RWPE2 (cell line): Measurements from ENCODE around the gene RTN4IP1.

ENCODE experiments used
- ATAC-seq: fragments of 200-7000 bp; cut with Tn5 transposase; 3 replicates; pipeline ENCODE4 v1.9.1; 2021; ENCODE audit warnings: low read depth
- DNase-seq: peaks from one replicate; pipeline ENCODE4 v3.0.0-alpha.2; 2020; ENCODE audit warnings: low spot score
- H3K27ac ChIP-seq: fragments of 450-650 bp; 2 replicates; pipeline ENCODE4 v1.5.1; 2017; ENCODE audit warnings: mild to moderate bottlenecking; ENCODE audit not compliant: poor library complexity, severe bottlenecking
- H3K27me3 ChIP-seq: fragments of 250-450 bp; sonication (Bioruptor Pico); 2 replicates; pipeline ENCODE4 v1.5.1; 2021; ENCODE audit warnings: mild to moderate bottlenecking, moderate library complexity; ENCODE audit not compliant: insufficient read depth, poor library complexity, severe bottlenecking
- H3K36me3 ChIP-seq: fragments of 250-450 bp; sonication (Bioruptor Pico); 2 replicates; pipeline ENCODE4 v1.5.1; 2020; ENCODE audit warnings: low read depth, mild to moderate bottlenecking, moderate library complexity
- H3K4me1 ChIP-seq: fragments of 250-450 bp; sonication (Bioruptor Pico); 2 replicates; pipeline ENCODE4 v1.5.1; 2021; ENCODE audit warnings: mild to moderate bottlenecking, moderate library complexity; ENCODE audit not compliant: insufficient read depth, poor library complexity, severe bottlenecking
- H3K4me3 ChIP-seq: fragments of 250-450 bp; sonication (Bioruptor Pico); 2 replicates; pipeline ENCODE4 v1.5.1; 2021; ENCODE audit warnings: mild to moderate bottlenecking, moderate library complexity; ENCODE audit not compliant: severe bottlenecking
- H3K9me3 ChIP-seq: fragments of 250-450 bp; sonication (Bioruptor Pico); 2 replicates; pipeline ENCODE4 v1.5.1; 2021; ENCODE audit warnings: mild to moderate bottlenecking, moderate library complexity; ENCODE audit not compliant: severe bottlenecking
- TF ChIP-seq, protein P1 (sequence below): fragments of 450-650 bp; IDR thresholded peaks from one replicate; pipeline ENCODE4 v1.5.1; 2017; ENCODE audit warnings: mild to moderate bottlenecking, moderate library complexity; ENCODE audit not compliant: poor library complexity, severe bottlenecking

The RTN4IP1 gene

DNA sequence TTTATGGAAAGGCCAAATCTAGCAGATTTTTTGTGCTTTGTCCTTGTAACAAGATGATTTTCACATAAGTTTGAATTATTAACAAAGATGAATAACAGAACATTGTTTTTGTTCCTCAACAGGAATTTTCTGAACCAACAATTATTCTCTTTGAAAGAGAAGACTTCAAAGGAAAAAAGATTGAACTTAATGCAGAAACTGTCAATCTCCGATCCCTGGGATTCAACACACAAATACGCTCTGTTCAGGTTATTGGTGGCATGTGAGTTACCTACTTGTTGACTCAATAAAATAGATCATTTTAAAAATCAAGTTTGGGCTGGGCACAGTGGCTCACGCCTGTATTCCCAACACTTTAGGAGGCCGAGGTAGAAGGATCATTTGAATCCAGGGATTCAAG, 70.9 kb downstream of the RTN4IP1 start:
- Histone ChIP-seq H3K9me3 (no peaks in the 10 kb centered on the region), H3K4me3 (no peak overlapping the region), H3K4me1 (peaks cover 33% of the 10 kb centered on the region), H3K36me3 (peaks cover 88% of the 10 kb centered on the region), H3K27ac (peak overlapping the region; percentile 37), H3K27me3 (no peaks in the 10 kb centered on the region)
- TF ChIP-seq, protein P1, sequence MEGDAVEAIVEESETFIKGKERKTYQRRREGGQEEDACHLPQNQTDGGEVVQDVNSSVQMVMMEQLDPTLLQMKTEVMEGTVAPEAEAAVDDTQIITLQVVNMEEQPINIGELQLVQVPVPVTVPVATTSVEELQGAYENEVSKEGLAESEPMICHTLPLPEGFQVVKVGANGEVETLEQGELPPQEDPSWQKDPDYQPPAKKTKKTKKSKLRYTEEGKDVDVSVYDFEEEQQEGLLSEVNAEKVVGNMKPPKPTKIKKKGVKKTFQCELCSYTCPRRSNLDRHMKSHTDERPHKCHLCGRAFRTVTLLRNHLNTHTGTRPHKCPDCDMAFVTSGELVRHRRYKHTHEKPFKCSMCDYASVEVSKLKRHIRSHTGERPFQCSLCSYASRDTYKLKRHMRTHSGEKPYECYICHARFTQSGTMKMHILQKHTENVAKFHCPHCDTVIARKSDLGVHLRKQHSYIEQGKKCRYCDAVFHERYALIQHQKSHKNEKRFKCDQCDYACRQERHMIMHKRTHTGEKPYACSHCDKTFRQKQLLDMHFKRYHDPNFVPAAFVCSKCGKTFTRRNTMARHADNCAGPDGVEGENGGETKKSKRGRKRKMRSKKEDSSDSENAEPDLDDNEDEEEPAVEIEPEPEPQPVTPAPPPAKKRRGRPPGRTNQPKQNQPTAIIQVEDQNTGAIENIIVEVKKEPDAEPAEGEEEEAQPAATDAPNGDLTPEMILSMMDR: no peak
- ATAC-seq (no peak), DNase-seq (no peak)

DNA sequence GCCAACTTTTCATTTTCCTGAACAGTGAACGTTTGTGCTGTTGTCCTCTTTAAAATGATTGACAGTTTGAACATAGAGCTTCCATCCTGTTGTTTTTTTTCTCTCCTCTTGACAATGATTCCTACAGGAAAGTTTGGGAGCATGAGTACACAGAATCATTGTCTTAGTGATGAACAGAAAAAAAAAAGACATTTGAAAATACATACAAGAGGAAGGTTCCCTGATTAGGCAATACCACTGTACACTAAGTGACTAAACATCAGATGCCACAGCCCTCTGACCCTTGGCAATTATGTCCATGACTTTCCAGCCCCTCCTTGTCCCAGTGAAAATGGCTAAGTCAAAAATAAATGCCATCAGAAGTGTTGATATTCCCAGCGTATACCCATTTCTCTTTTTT, 71.5 kb downstream of the RTN4IP1 start:
- Histone ChIP-seq H3K4me3 (no peak overlapping the region), H3K27ac (peak overlapping the region; percentile 37), H3K27me3 (no peaks in the 10 kb centered on the region), H3K9me3 (no peaks in the 10 kb centered on the region), H3K36me3 (peaks cover 88% of the 10 kb centered on the region), H3K4me1 (peaks cover 33% of the 10 kb centered on the region)
- TF ChIP-seq, protein P1: no peak
- DNase-seq: no peak
- no peak for ATAC-seq

DNA sequence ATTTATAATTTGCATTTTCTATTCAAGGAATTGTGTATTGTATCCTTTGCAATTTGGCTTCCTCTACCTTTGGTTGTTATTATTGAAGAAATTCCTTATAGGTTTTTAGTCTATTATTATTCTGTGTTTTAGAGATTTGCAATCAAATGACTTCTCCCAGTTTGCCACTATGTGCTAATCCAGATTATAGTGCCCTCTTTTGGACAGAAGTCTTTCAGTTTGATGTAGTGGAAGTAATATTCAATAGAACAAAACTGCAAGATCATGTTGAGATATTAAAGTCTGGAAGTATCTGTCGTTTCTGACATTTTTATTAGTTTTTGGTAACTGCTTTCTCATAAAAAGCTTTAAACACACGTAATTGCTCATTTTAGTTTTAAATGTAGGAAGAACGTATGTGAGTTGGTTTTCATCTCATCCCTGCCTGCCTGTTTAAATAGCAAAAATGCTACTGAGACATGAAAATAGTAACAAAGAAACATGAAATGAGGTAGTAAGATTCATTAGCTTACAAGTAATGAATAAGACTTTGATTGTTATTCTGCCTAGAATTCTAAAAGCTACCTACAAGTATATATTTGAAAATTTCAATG, 72.8 kb downstream of the RTN4IP1 start:
- Histone ChIP-seq H3K4me1 (peaks cover 23% of the 10 kb centered on the region), H3K27ac (no peak overlapping the region), H3K27me3 (no peaks in the 10 kb centered on the region), H3K9me3 (no peaks in the 10 kb centered on the region), H3K4me3 (no peak overlapping the region), H3K36me3 (peaks cover 88% of the 10 kb centered on the region)
- ATAC-seq (peak; percentile 55; the same call in 2 of the 3 replicates), DNase-seq (no peak)
- TF ChIP-seq, protein P1: peak; percentile 74

GRCh38 chr6:106555767-106556166, 73.5 kb downstream of the RTN4IP1 start:
- DNase-seq (no peak), ATAC-seq (0 out of 3 replicates have a peak, but pooled peaks have one; percentile 35)
- peaks cover 88% of the 10 kb centered on the region for H3K36me3 ChIP-seq
- H3K4me3 ChIP-seq: no peak overlapping the region
- peak overlapping the region; percentile 4 for H3K27ac ChIP-seq
- TF ChIP-seq, protein P1: no peak
- no peaks in the 10 kb centered on the region for H3K27me3 ChIP-seq
- H3K4me1 ChIP-seq: peaks cover 16% of the 10 kb centered on the region
- H3K9me3 ChIP-seq: no peaks in the 10 kb centered on the region

- TF ChIP-seq, protein P1: no peak
- peaks cover 12% of the 10 kb centered on the region for H3K4me1 ChIP-seq
- H3K4me3 ChIP-seq: no peak overlapping the region
- no peak overlapping the region for H3K27ac ChIP-seq
- ATAC-seq (no peak), DNase-seq (no peak)
- H3K36me3 ChIP-seq: peaks cover 87% of the 10 kb centered on the region
- H3K27me3 ChIP-seq: no peaks in the 10 kb centered on the region
- H3K9me3 ChIP-seq: no peaks in the 10 kb centered on the region
Observed at GRCh38 chr6:106553440-106553839, 75.9 kb downstream of the RTN4IP1 start.
